Suprapubic skin (tissue), 4 donors: ENCODE data around the gene MGAT2. TPM values are rescaled to one million over a fixed set of nuclear protein-coding genes. Genes with fewer than 3 reads are reported as not detected.
"Not testable (repeated sequence)": the region's sequence is repeated elsewhere in the genome, so short reads cannot be mapped to it uniquely, and the experiment has no call there.

ENCODE experiments used
- DNase-seq, 2 donors: peaks; one replicate each; pipeline ENCODE4 v3.0.0-alpha.2; 2019; ENCODE audit warnings: low spot score in 2 of 2
- H3K27ac ChIP-seq: fragments of 200-600 bp; sonication (generic); one replicate; pipeline ENCODE4 v1.5.1; 2019
- H3K27me3 ChIP-seq: fragments of 200-600 bp; sonication (generic); one replicate; pipeline ENCODE4 v1.5.1; 2019
- H3K36me3 ChIP-seq: fragments of 200-600 bp; sonication (generic); one replicate; pipeline ENCODE4 v1.5.1; 2019
- H3K4me1 ChIP-seq: fragments of 200-600 bp; sonication (generic); one replicate; pipeline ENCODE4 v1.5.1; 2019
- H3K4me3 ChIP-seq: fragments of 200-600 bp; sonication (generic); one replicate; pipeline ENCODE4 v1.5.1; 2019; ENCODE audit warnings: mild to moderate bottlenecking
- H3K9me3 ChIP-seq: fragments of 200-600 bp; sonication (generic); one replicate; pipeline ENCODE4 v1.5.1; 2019
- EP300 ChIP-seq: sonication (generic); formaldehyde crosslinking; IDR thresholded peaks from one replicate; pipeline ENCODE4 v1.6.1; 2017; ENCODE audit warnings: antibody characterized with exemption
- POLR2A ChIP-seq, 2 donors: fragments of 450-650 bp; IDR thresholded peaks; one replicate each; pipeline ENCODE4 v1.6.1; 2017; ENCODE audit warnings: antibody characterized with exemption in 2 of 2, mild to moderate bottlenecking in 2 of 2, moderate library complexity in 2 of 2
- POLR2AphosphoS5 ChIP-seq, 3 donors: sonication (generic); formaldehyde crosslinking; IDR thresholded peaks; one replicate each; pipeline ENCODE4 v1.6.1; 2017; ENCODE audit warnings: antibody characterized with exemption in 3 of 3
- WGBS: methylation state at CpG from one replicate; pipeline ENCODE4 v1.1.5; 2018; 5-methylcytosine and 5-hydroxymethylcytosine counted together
- total RNA-seq, 4 donors: library from RNA; depleted of rRNA; stranded (reverse); fragments of >200 nt; gene quantifications; one replicate each; pipeline ENCODE4 v1.1.0, GENCODE V29; 2016
- TF ChIP-seq, protein P1 (sequence below), 2 donors: fragments of 200-600 bp in 1 of 2; fragments of 450-650 bp in 1 of 2; sonication (generic) in 1 of 2; IDR thresholded peaks; one replicate each; pipeline ENCODE4 v1.5.1; 2016 to 2019; ENCODE audit warnings: antibody characterized with exemption in 2 of 2, mild to moderate bottlenecking in 1 of 2, moderate library complexity in 1 of 2

The MGAT2 gene
- total RNA-seq, 4 donors from 2014 or later, result 8.9 to 17.5 (median 15.1) TPM

DNA sequence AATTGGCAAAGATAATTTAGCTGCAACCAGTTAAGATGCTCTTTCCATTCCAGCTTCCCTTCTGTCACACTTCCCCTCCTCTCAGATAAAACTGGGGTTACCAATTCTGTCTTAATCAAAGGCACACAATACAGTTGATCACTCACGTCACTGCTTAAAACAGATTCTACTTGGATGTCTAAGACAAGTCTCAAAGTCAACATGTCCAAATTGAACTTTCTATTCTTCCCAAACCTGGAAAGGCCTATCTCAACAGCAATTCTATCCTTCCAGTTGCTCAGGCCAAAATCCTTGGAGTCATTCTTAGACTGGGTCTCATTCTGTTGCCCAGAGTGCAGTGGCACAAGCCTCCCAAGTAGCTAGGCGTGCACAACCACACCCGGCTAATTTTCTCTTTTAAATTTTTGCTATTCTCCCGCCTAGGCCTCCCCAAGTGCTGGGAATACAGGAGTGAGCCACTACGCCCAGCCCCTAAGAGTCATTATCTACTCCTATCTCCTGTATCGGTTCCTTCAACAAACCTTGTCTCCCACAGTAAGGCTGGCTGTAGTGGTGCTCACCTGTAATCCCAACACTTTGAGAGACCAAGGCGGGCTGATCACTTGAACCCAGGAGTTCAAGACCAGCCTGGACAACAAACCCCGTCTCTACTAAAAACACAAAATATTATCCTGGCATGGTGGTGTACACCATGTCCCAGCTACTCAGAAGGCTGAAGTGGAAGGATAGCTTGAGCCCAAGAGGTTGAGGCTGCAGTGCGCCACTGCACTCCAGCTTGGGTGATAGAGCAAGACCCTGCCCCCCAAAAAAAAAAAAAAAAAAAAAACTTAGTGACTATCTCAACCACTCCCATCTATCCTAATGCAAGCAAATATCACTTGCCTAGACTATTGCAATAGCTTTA is 39.1 kb upstream of the MGAT2 start:
- no peak for DNase-seq
- TF ChIP-seq, protein P1, sequence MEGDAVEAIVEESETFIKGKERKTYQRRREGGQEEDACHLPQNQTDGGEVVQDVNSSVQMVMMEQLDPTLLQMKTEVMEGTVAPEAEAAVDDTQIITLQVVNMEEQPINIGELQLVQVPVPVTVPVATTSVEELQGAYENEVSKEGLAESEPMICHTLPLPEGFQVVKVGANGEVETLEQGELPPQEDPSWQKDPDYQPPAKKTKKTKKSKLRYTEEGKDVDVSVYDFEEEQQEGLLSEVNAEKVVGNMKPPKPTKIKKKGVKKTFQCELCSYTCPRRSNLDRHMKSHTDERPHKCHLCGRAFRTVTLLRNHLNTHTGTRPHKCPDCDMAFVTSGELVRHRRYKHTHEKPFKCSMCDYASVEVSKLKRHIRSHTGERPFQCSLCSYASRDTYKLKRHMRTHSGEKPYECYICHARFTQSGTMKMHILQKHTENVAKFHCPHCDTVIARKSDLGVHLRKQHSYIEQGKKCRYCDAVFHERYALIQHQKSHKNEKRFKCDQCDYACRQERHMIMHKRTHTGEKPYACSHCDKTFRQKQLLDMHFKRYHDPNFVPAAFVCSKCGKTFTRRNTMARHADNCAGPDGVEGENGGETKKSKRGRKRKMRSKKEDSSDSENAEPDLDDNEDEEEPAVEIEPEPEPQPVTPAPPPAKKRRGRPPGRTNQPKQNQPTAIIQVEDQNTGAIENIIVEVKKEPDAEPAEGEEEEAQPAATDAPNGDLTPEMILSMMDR (IDR thresholded peaks at IDR 0.05), result no peak
- TF ChIP-seq POLR2A (IDR thresholded peaks at IDR 0.05) (no peak), EP300 (no peak), POLR2AphosphoS5 (IDR thresholded peaks at IDR 0.05) (no peak)
- H3K27ac ChIP-seq, result no peak overlapping the region
- H3K9me3 ChIP-seq, result no peaks in the 10 kb centered on the region
- H3K27me3 ChIP-seq, result no peaks in the 10 kb centered on the region
- H3K4me1 ChIP-seq, result peaks cover 31% of the 10 kb centered on the region
- peaks cover 24% of the 10 kb centered on the region for H3K36me3 ChIP-seq
- H3K4me3 ChIP-seq, result no peak overlapping the region
- 93% methylated on average over 9 of the region's 9 CpGs for WGBS

DNA sequence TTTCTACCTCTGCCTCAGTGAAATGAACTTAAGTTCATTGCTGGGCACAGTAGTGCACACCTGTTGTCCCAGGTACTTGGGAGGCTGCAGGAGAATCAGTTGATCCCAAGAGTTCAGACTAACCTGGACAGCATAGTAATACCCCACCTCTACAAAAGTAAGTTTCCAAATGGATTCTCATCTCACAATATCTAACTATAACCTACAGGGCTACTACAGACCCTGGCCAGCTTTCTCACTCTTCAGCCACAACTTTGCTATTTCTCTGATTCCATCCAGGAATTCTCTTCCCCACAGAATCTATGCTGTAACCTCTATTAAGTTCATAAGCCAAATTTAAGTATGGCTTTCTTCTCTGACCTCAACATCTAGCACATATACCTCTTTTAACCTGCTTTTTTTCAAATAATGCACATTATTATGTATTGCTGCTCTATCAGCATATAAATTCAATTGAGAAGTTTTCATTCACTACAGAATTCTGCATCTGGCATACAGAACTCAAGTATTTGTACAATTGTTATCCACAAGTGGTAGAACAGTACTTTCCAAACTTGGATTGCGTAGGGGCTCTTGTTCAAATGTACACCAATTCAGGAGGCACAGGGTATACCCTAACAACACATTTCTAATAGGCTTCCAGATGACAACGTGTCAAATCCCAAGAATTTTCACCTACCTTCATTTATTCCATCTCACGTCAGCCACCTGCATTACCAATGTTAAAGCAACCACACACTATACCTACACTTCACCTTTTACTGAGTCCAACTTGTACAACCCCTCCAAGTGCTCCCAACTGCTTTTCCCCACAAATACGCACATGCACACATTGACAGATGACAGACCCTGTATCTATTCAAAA is 38.3 kb upstream of the MGAT2 start:
- Histone ChIP-seq H3K9me3 (no peaks in the 10 kb centered on the region), H3K27ac (no peak overlapping the region)

DNA sequence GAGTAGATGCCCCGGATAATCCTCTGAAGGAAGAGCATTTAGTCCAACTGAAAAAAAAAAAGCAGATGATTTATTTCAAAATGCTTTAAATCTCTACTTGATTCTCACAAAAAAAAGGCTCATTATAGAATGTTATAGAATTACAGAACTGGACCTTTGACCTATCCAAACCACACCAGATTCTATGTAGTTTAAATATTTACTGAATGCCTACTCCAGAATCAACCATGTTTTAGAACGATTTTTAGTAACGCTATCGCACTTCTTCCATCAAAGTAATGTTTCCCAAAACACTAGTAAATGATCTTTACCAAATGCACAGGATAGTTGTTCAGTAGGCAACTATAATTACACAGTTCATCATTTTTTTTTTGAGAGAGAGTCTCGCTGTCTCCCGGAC is 37.0 kb upstream of the MGAT2 start:
- Histone ChIP-seq H3K27me3 (no peaks in the 10 kb centered on the region), H3K36me3 (peaks cover 15% of the 10 kb centered on the region), H3K4me1 (peaks cover 31% of the 10 kb centered on the region), H3K27ac (no peak overlapping the region), H3K9me3 (no peaks in the 10 kb centered on the region), H3K4me3 (no peak overlapping the region)
- TF ChIP-seq EP300 (no peak), POLR2AphosphoS5 (IDR thresholded peaks at IDR 0.05) (no peak)
- TF ChIP-seq, protein P1 (IDR thresholded peaks at IDR 0.05), result no peak
- no peak for DNase-seq
- 92% methylated on average over 6 of the region's 6 CpGs for WGBS

More for the DNA sequence above, 38.3 kb upstream of the MGAT2 start:
- no peak for TF ChIP-seq POLR2AphosphoS5 (IDR thresholded peaks at IDR 0.05)
- no peak for TF ChIP-seq POLR2A (IDR thresholded peaks at IDR 0.05)
- TF ChIP-seq EP300, result no peak
- H3K27me3 ChIP-seq, result no peaks in the 10 kb centered on the region
- DNase-seq, result no peak
- H3K4me1 ChIP-seq, result peaks cover 31% of the 10 kb centered on the region
- WGBS, result 88% methylated on average over 4 of the region's 4 CpGs
- no peak overlapping the region for H3K4me3 ChIP-seq
- peaks cover 16% of the 10 kb centered on the region for H3K36me3 ChIP-seq

DNA sequence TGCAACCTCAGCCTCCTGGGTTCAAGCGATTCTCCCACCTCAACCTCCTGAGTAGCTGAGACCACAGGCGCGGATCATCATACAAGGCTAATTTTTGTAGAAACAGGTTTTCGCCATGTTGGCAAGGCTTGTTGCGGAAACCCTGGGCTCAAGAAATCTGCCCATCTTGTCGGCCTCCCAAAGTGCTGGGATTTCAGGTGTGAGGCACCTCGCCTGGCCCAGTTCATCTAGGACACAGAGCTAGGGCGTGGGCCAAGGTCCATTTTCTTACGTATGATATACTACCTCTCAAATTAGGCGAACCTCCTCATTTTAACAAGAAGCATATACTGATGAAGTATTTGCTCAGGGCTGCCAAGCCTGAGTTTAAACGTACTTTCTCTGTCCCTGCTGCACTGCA is 36.5 kb upstream of the MGAT2 start:
- H3K36me3 ChIP-seq, result peaks cover 15% of the 10 kb centered on the region
- H3K27me3 ChIP-seq, result no peaks in the 10 kb centered on the region
- H3K9me3 ChIP-seq, result no peaks in the 10 kb centered on the region
- H3K4me1 ChIP-seq, result peaks cover 31% of the 10 kb centered on the region
- peak overlapping the region; percentile 80 for H3K4me3 ChIP-seq
- no peak overlapping the region for H3K27ac ChIP-seq
- no peak for DNase-seq
- TF ChIP-seq, protein P1 (IDR thresholded peaks at IDR 0.05), result no peak
- TF ChIP-seq EP300, result no peak
- TF ChIP-seq POLR2AphosphoS5 (IDR thresholded peaks at IDR 0.05), result no peak
- TF ChIP-seq POLR2A (IDR thresholded peaks at IDR 0.05), result no peak
- 91% methylated on average over 11 of the region's 11 CpGs for WGBS

DNA sequence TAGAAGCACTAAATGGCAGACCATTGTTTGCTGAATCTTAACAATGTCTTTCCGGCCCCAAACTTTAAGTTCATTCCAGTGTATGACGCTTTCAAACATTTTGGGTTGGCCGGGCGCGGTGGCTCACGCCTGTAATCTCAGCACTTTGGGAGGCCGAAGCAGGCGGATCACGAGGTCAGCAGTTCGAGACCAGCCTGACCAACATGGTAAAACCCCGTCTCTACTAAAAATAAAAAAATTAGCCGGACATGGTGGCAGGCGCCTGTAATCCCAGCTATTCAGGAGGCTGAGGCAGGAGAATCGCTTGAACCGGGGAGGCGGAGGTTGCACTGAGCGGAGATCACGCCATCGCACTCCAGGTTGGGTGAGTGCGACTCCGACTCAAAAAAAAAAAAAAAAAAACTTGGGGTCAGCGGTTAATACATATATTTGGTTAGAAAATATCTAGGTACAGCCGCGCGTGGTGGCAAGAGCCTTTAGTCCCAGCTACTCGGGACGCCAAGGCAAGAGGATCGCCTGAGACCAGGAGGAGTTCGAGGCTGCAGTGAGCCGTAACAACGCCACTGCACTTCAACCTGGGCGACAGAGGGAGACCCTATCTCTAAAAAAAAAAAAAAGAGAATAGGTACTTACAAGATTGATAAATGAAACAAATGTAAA is 35.5 kb upstream of the MGAT2 start:
- peak overlapping the region; percentile 95 for H3K27ac ChIP-seq
- WGBS, result 22% methylated on average over 32 of the region's 32 CpGs
- H3K9me3 ChIP-seq, DNase-seq, H3K27me3 ChIP-seq: not testable (repeated sequence)
- peak overlapping the region; percentile 80 for H3K4me3 ChIP-seq
- H3K4me1 ChIP-seq, result peaks cover 31% of the 10 kb centered on the region
- peaks cover 15% of the 10 kb centered on the region for H3K36me3 ChIP-seq
